Dedifferentiated amniotic fluid mesenchymal stem cell (primary cell): ENCODE measurements around the gene NME9.

Experiments used
- DNase-seq: peaks from one replicate; pipeline ENCODE4 v3.0.0-alpha.2; 2016; ENCODE audit errors: extremely low spot score

The NME9 gene

GRCh38 chr3:138334608-138335007 is 5.0 kb upstream of the NME9 start:
- no peak for DNase-seq

- peak; percentile 65 for DNase-seq
Measured at GRCh38 chr3:138332472-138333073, 2.9 kb upstream of the NME9 start.

- peak; percentile 40 for DNase-seq
Measured at GRCh38 chr3:138331143-138331894, 1.7 kb upstream of the NME9 start.

DNA sequence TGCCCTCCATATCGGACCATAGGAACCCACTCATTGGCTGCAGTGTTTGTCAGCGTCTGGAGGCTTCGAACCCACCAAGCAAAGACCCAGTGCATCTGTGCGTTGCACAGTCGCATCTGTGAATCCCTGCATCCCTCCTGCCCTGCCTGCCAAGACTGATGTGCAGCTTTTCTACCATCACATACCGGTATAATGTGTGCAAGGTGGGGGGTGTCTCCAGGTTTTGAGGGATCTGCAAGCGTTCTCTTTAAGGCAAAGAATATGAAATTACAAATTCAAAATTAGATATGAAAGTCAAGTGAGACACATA is 288 bp upstream of the NME9 start:
- DNase-seq: no peak

DNA sequence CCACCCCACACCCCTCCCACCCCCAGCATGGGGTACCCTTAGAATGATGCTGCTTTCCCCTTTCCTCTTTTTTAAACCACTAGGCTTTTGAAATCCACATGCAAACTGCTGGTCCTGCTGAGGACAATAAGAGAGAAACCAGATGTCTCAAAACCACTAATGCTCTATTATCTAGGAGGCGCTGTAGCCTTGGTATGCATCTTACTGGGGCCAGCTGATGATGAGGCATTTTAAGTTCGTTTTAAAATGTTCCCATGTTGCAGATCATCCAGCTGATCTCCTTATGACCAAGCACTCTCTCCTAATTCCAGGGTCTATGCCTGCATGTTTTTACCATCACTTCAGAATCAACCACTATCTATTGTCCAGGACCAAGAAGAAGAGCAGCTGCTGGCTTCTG is 1.3 kb downstream of the NME9 start:
- no peak for DNase-seq

DNA sequence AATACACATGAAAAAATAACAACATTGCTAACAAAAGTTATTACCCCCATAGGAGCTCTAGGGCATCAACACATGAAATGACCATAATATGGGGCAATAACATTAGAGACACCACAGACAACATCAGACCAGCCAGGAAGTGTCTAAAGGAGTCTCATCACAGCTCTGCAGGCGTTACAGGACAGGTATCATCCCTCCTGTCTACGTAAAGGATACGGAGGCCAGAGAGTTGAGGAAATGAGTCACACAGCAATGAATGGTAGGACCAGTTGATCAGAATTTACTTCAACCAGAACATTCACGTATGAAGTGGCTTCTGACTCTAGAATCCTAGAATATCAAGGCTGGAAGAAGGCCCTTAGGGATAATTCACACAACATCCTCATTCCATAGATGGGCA is 1.8 kb downstream of the NME9 start:
- no peak for DNase-seq

GRCh38 chr3:138326866-138327595 is 2.6 kb downstream of the NME9 start:
- DNase-seq: no peak

- DNase-seq: no peak
Measured at GRCh38 chr3:138325990-138326389, 3.7 kb downstream of the NME9 start.

DNA sequence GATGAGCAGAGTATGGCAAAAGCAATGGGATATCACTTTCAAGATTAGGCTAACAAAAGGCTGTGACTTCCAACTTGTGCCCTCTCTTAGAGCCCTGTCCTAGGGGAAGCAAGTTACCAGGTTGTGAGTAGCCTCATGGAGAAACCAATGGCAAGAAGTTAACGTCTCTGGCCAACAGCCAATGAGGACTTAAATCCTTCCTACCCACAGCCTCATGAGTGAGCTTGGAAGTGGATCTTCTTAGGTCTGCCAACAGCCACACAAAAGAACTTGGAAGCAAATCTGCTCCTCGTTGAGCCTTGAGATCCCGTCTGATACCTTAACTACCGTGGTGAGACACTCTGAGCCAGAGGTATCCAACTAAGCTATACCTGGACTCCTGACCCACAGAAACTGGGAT is 5.7 kb downstream of the NME9 start:
- DNase-seq: no peak

DNA sequence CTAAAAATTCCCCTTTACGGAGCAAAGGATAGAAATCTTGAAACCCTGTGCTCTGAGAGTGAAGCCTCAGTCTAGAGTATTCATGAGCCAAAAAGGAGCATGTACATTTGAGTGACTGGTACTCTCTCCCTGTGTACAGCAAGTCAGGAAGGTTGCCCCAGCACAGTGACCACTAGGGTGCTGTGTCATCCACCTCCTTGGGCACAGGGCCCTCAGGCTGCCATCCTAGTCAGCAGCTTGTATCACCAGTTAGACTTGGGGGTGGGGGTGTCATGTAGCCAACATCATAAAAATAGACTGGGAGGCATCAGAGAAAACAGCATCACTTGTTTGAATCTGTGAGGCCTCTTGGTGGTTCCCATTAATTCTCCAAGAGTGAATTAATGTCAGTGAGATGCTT is 12.0 kb downstream of the NME9 start:
- no peak for DNase-seq

DNA sequence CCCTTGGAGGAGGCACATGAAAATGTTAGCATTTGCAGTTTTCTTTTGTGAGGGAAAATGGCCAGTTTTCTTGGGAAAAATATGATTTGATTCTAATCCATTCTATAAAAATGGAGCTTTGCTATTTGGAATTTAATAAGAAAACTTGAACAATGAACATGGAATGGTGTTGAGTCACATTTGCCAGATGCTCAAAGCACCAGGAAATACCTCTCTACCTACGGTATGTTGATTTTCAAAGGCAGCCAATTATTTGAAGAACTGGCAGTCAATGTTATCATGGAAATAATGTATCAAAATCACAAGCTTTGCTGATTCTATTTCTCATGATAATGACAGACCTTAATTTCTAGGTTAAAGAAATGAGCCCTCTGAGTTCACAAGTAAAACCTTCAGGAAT is 14.9 kb downstream of the NME9 start:
- DNase-seq: no peak

DNA sequence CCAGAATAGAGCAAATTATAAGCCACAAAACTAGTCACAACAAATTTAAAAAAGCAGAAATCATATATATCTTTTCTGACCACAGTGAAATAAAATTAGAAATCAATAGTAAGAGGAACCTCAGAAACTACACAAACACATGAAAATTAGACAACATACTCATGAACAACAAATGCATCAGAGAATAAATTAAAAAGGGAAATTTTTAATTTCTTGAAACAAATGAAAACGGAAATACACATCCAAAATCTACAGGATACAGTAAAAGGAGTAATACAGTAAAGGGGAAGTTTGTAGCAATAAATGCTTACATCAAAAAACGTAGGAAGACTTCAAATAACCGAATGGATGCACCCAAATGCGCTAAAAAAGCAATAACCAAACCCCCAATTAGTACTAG is 19.2 kb downstream of the NME9 start:
- no peak for DNase-seq

GRCh38 chr3:138308783-138309182 is 20.9 kb downstream of the NME9 start:
- DNase-seq: no peak

- DNase-seq: no peak
Measured at GRCh38 chr3:138307899-138308298, 21.8 kb downstream of the NME9 start.

DNA sequence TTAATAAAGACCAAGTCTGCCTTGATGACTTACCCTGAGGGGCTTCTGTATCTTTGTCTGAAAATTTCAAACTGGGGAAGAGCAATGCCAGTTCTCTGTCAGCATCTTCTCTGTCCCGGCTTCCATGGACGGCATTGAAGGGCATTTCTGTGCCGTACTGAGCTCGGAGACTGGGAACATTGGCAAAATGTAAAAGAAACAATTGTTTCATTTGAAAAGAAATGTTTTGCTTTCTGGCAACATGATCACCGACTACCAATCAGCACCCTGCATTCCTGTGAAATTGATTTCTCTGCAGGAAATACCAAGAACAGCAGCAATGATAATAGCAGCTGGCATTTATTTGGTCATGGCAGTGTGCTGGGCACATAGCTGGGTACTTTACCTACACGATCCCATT is 26.2 kb downstream of the NME9 start:
- DNase-seq: no peak

DNA sequence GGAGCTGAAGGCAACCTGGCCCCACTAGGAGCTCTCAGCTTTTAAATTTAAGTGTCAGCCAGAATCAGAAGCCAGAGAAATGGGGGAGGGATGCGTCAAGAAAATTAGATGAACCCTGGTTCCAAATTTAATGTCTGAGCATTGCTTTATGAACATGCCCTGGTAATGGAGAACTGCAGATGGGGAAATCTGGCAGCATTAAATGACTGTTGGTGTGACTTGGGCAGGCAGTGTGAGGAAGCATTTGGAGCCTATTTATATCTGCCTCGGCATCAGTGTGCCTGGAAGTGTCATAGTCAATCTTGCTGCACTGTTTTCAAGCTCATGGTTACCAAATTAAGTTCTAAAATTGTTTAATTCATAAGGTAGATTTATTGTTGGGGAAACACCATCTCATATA is 29.0 kb downstream of the NME9 start:
- no peak for DNase-seq

DNA sequence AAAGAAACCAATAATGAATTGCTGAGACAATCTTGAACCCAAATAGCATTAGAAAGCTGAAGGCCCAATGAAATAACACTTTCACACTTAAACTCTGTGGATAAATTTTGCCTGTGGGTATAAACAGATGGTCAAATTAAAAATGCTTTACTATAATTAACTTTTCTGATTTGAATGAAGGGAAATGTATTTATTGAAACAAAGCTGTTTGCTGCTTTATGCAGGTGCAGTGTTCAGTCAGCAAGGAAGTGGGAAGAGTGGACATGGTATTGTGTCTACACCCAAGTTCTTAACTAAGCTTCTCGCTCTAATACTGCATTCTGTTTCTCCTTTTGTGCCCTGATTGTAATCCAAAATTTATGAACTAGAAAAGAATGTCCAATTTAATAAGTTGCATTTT is 31.8 kb downstream of the NME9 start:
- DNase-seq: no peak

DNA sequence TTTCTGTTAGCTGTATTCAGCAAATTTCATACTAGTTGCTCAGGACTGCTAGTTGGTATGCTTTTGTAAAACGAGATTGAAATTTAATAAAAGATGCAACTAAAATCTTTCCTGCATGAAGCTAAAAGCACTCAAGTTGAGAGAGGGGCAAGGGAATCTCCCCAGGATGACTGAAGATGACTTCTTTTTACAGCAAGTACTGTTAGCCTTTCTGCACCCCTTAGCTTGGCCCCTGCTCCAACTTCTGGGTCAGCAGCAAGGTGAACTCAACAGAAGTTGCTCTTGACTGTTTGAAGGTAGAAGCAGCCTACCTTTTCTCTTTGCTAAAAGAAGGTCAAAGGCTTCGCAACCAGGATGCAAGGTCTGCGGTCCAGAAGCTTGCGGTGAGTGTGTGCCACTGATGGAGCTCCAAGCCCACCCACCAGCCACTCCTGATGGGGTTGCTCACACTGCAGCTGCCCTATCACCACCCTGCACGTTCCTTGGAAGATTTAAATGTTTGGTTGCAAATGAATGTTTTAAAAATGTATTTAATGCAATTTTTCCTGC is 32.5 kb downstream of the NME9 start:
- no peak for DNase-seq

- DNase-seq: no peak
Measured at GRCh38 chr3:138296639-138297038, 33.0 kb downstream of the NME9 start.

DNA sequence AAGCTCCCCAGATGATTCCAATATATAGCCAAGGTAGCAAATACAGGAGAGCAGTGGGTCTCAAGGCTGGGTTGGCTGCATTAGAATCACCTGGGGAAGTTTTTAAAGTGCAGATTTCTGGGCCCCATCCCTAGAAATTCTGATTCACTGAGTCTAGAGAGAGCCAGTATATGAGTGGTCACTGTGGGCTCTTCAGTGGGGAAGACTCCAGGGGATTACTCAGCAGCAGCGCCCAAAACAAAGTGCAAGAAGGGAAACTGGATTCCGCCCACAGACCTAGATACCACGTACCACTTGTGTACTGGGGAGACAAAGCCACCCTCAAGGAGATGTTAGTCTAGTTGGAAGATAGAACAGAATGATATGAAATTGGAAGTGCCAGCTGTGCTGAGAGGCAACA is 40.0 kb downstream of the NME9 start:
- no peak for DNase-seq

DNA sequence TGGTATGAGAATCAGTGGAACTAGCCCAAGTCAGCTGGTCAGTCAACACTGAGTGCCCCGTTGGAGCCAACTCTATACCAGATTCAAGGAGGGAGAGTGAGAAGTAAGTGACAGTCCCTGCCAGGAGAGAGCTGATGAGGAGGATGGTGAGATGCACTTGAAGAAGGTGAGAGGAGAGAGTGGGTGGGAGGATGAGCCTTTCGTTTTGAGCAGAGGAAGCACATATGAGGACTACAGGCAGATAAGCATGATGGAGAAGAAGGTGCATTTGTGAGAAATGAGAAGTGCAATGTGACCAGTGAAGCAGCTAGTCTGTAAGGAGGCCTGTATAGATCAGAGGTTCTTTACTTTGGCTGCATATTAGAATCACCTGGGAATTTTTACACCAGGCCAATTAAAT is 40.4 kb downstream of the NME9 start:
- no peak for DNase-seq

- no peak for DNase-seq
Measured at GRCh38 chr3:138284957-138285477, 44.6 kb downstream of the NME9 start.

GRCh38 chr3:138284079-138284478 is 45.6 kb downstream of the NME9 start:
- no peak for DNase-seq
